HEK293 (cell line): Measurements from ENCODE around the gene NOXRED1.

ENCODE experiments used
- CTCF ChIA-PET: fragments of 350-600 bp; formaldehyde crosslinking; extraction: SDS; loops from one replicate; lab custom pipeline; 2021; ENCODE audit warnings: antibody characterized with exemption; lab: Yijun Ruan, JAX
- POLR2A ChIA-PET: fragments of 300-600 bp; formaldehyde crosslinking; extraction: SDS; loops from one replicate; lab custom pipeline; 2020; ENCODE audit warnings: antibody characterized with exemption, inconsistent platforms; lab: Yijun Ruan, JAX
- H3K27ac ChIP-seq: fragments of 200-500 bp; sonication (Bioruptor generic); 2 replicates; pipeline ENCODE4 v1.5.1; 2014; ENCODE audit warnings: low read depth, low read length, control low read depth, inconsistent platforms; ENCODE audit errors: extremely low read depth
- H3K36me3 ChIP-seq, 2 experiments: fragments of 200-500 bp in 1 of 2; sonication (Bioruptor generic) in 1 of 2; 1 replicate in 1 of 2; 2 replicates in 1 of 2; pipeline ENCODE4 v1.5.1; 2014 to 2017; ENCODE audit warnings: inconsistent platforms in 2 of 2, low read length in 2 of 2; ENCODE audit not compliant: control insufficient read depth in 2 of 2, insufficient read depth in 1 of 2
- H3K4me1 ChIP-seq: fragments of 200-500 bp; sonication (Bioruptor generic); 2 replicates; pipeline ENCODE4 v1.5.1; 2014; ENCODE audit warnings: mild to moderate bottlenecking, low read length, inconsistent platforms; ENCODE audit not compliant: control insufficient read depth, insufficient read depth
- H3K4me3 ChIP-seq: 2 replicates; pipeline ENCODE4 v1.5.1; 2011; ENCODE audit warnings: low read depth, mild to moderate bottlenecking, control low read depth, low read length, moderate library complexity
- H3K9me3 ChIP-seq: fragments of 200-500 bp; sonication (Bioruptor generic); 2 replicates; pipeline ENCODE4 v1.5.1; 2014; ENCODE audit warnings: low read depth, low read length, inconsistent platforms; ENCODE audit not compliant: control insufficient read depth, insufficient read depth
- HOXA7 ChIP-seq: sonication (generic); formaldehyde crosslinking; IDR thresholded peaks from 2 replicates; pipeline ENCODE4 v1.8.1; 2022; ENCODE audit warnings: missing genetic modification reagents, borderline replicate concordance
- KLF1 ChIP-seq: fragments of 450-650 bp; formaldehyde crosslinking; IDR thresholded peaks from 2 replicates; pipeline ENCODE4 v1.5.1; 2016; ENCODE audit warnings: missing biosample characterization, missing genetic modification characterization
- KLF9 ChIP-seq: fragments of 450-650 bp; formaldehyde crosslinking; IDR thresholded peaks from 2 replicates; pipeline ENCODE4 v1.5.1; 2016; ENCODE audit warnings: missing biosample characterization, missing genetic modification characterization, low read depth
- MEIS1 ChIP-seq: sonication (generic); formaldehyde crosslinking; IDR thresholded peaks from 2 replicates; pipeline ENCODE4 v1.8.1; 2022; ENCODE audit warnings: missing genetic modification reagents, mild to moderate bottlenecking, borderline replicate concordance
- TCF7L2 ChIP-seq: IDR thresholded peaks from 2 replicates; pipeline ENCODE4 v1.6.1; 2011; ENCODE audit warnings: low read depth, mild to moderate bottlenecking, inconsistent platforms, low read length, moderate library complexity, borderline replicate concordance
- ZBTB7A ChIP-seq: fragments of 450-650 bp; formaldehyde crosslinking; IDR thresholded peaks from 2 replicates; pipeline ENCODE4 v1.5.1; 2016; ENCODE audit warnings: low read depth, missing biosample characterization, missing genetic modification characterization
- ZNF138 ChIP-seq: fragments of 450-650 bp; formaldehyde crosslinking; IDR thresholded peaks from 2 replicates; pipeline ENCODE4 v1.5.1; 2016; ENCODE audit warnings: missing biosample characterization, missing genetic modification characterization, borderline replicate concordance
- ZNF155 ChIP-seq: fragments of 450-650 bp; formaldehyde crosslinking; IDR thresholded peaks from 2 replicates; pipeline ENCODE4 v1.5.1; 2016; ENCODE audit warnings: missing biosample characterization, missing genetic modification characterization
- ZNF175 ChIP-seq: fragments of 450-650 bp; formaldehyde crosslinking; IDR thresholded peaks from 2 replicates; pipeline ENCODE4 v1.5.1; 2016; ENCODE audit warnings: missing biosample characterization, missing genetic modification characterization
- ZNF350 ChIP-seq: fragments of 450-650 bp; formaldehyde crosslinking; IDR thresholded peaks from 2 replicates; pipeline ENCODE4 v1.5.0; 2017; ENCODE audit warnings: missing biosample characterization, mild to moderate bottlenecking, missing genetic modification characterization
- ZNF514 ChIP-seq: fragments of 450-650 bp; formaldehyde crosslinking; IDR thresholded peaks from 2 replicates; pipeline ENCODE4 v1.5.1; 2016; ENCODE audit warnings: missing biosample characterization, missing genetic modification characterization
- ZNF555 ChIP-seq: fragments of 450-650 bp; formaldehyde crosslinking; conservative IDR thresholded peaks from 2 replicates; pipeline ENCODE4 v1.5.1; 2017; ENCODE audit warnings: missing biosample characterization, mild to moderate bottlenecking, missing genetic modification characterization, inconsistent platforms
- ZNF561 ChIP-seq: fragments of 450-650 bp; IDR thresholded peaks from 2 replicates; pipeline ENCODE4 v1.5.1; 2018; ENCODE audit warnings: missing biosample characterization, missing genetic modification characterization, borderline replicate concordance
- ZNF830 ChIP-seq: fragments of 450-650 bp; IDR thresholded peaks from 2 replicates; pipeline ENCODE4 v1.5.0; 2018; ENCODE audit warnings: missing biosample characterization, missing genetic modification characterization, low read depth, mild to moderate bottlenecking, moderate library complexity
- ZSCAN30 ChIP-seq: fragments of 450-650 bp; IDR thresholded peaks from 2 replicates; pipeline ENCODE4 v1.5.1; 2018; ENCODE audit warnings: missing biosample characterization, mild to moderate bottlenecking, missing genetic modification characterization, moderate library complexity
- ZXDB ChIP-seq: fragments of 450-650 bp; formaldehyde crosslinking; IDR thresholded peaks from 2 replicates; pipeline ENCODE4 v1.5.1; 2016; ENCODE audit warnings: missing biosample characterization, missing genetic modification characterization
- TF ChIP-seq, protein P1 (sequence below): fragments of 450-650 bp; formaldehyde crosslinking; IDR thresholded peaks from 2 replicates; pipeline ENCODE4 v1.5.1; 2017; ENCODE audit warnings: missing biosample characterization, missing genetic modification characterization
- TF ChIP-seq, protein P2 (sequence below): fragments of 450-650 bp; formaldehyde crosslinking; IDR thresholded peaks from 2 replicates; pipeline ENCODE4 v1.5.1; 2016; ENCODE audit warnings: missing biosample characterization, missing genetic modification characterization
- TF ChIP-seq, protein P3 (sequence below): fragments of 450-650 bp; formaldehyde crosslinking; IDR thresholded peaks from 2 replicates; pipeline ENCODE4 v1.5.1; 2016; ENCODE audit warnings: missing biosample characterization, missing genetic modification characterization, borderline replicate concordance
- TF ChIP-seq, protein P4 (sequence below): fragments of 450-650 bp; formaldehyde crosslinking; IDR thresholded peaks from 2 replicates; pipeline ENCODE4 v1.5.1; 2017; ENCODE audit warnings: missing biosample characterization, missing genetic modification characterization
- TF ChIP-seq, protein P5 (sequence below): IDR thresholded peaks from 2 replicates; pipeline ENCODE4 v1.6.1; 2011; ENCODE audit warnings: mild to moderate bottlenecking, low read depth, low read length, borderline replicate concordance
- TF ChIP-seq, protein P6 (sequence below): fragments of 450-650 bp; formaldehyde crosslinking; IDR thresholded peaks from 2 replicates; pipeline ENCODE4 v1.5.1; 2016; ENCODE audit warnings: missing biosample characterization, missing genetic modification characterization
- TF ChIP-seq, protein P7 (sequence below): fragments of 450-650 bp; formaldehyde crosslinking; IDR thresholded peaks from 2 replicates; pipeline ENCODE4 v1.5.1; 2016; ENCODE audit warnings: missing biosample characterization, missing genetic modification characterization

Gene NOXRED1

DNA sequence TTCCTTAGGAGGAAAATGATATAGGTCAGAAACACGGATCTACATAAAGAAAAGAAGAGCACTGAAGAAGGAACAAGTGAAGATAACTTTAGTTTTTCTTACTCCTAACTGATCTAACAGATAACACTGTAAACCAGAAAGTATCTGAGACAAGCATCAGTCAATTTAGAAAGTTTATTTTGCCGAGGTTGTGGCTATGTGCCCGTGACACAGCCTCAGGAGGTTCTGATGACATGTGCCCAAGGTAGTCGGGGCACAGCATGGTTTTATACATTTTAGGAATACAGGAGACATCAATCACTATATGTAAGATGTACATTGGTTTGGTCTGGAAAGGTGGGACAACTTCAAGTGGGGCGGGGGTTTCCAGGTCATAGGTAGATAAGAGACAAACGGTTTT lies 23.1 kb downstream of the NOXRED1 start:
- H3K27ac ChIP-seq = no peak overlapping the region
- no peaks in the 10 kb centered on the region for H3K9me3 ChIP-seq
- ChIA-PET POLR2A (no interaction called here), CTCF (no interaction called here)
- H3K36me3 ChIP-seq = no peaks in the 10 kb centered on the region; a peak in 1 of 3 replicates
- TF ChIP-seq ZNF138 (tag by site-specific recombination) (no peak), ZSCAN30 (no peak), TCF7L2 (no peak), ZNF175 (no peak), ZNF155 (tag by site-specific recombination) (no peak)
- TF ChIP-seq, protein P1, sequence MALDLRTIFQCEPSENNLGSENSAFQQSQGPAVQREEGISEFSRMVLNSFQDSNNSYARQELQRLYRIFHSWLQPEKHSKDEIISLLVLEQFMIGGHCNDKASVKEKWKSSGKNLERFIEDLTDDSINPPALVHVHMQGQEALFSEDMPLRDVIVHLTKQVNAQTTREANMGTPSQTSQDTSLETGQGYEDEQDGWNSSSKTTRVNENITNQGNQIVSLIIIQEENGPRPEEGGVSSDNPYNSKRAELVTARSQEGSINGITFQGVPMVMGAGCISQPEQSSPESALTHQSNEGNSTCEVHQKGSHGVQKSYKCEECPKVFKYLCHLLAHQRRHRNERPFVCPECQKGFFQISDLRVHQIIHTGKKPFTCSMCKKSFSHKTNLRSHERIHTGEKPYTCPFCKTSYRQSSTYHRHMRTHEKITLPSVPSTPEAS (tag by site-specific recombination) = no peak
- TF ChIP-seq, protein P2, sequence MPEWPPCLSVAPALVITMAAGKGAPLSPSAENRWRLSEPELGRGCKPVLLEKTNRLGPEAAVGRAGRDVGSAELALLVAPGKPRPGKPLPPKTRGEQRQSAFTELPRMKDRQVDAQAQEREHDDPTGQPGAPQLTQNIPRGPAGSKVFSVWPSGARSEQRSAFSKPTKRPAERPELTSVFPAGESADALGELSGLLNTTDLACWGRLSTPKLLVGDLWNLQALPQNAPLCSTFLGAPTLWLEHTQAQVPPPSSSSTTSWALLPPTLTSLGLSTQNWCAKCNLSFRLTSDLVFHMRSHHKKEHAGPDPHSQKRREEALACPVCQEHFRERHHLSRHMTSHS (tag by site-specific recombination) = no peak
- TF ChIP-seq, protein P3, sequence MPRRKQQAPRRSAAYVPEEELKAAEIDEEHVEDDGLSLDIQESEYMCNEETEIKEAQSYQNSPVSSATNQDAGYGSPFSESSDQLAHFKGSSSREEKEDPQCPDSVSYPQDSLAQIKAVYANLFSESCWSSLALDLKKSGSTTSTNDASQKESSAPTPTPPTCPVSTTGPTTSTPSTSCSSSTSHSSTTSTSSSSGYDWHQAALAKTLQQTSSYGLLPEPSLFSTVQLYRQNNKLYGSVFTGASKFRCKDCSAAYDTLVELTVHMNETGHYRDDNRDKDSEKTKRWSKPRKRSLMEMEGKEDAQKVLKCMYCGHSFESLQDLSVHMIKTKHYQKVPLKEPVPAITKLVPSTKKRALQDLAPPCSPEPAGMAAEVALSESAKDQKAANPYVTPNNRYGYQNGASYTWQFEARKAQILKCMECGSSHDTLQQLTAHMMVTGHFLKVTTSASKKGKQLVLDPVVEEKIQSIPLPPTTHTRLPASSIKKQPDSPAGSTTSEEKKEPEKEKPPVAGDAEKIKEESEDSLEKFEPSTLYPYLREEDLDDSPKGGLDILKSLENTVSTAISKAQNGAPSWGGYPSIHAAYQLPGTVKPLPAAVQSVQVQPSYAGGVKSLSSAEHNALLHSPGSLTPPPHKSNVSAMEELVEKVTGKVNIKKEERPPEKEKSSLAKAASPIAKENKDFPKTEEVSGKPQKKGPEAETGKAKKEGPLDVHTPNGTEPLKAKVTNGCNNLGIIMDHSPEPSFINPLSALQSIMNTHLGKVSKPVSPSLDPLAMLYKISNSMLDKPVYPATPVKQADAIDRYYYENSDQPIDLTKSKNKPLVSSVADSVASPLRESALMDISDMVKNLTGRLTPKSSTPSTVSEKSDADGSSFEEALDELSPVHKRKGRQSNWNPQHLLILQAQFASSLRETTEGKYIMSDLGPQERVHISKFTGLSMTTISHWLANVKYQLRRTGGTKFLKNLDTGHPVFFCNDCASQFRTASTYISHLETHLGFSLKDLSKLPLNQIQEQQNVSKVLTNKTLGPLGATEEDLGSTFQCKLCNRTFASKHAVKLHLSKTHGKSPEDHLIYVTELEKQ (tag by site-specific recombination) = no peak
- H3K4me3 ChIP-seq = no peak overlapping the region
- H3K4me1 ChIP-seq = 0 out of 2 replicates have a peak, but pooled peaks cover 4% of the 10 kb centered on the region

DNA sequence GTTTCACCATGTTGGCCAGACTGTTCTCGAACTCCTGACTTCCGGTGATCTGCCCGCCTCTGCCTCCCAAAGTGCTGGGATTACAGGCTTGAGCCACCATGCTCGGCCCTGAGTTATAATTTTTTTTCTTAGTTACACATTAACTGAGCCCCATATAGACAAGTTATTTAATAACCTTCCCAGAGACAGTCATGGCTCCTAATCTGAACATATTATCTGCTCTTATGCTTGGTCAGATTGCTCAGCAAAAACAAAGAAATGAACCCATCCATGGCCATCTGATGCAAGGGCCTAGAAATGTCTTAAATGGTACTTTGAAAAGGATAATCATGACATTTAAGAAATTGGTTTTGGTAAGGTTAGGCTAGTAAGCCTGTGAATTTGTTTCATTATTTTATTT lies 33.1 kb downstream of the NOXRED1 start:
- ChIA-PET CTCF (interaction anchor here (0.6 to 1.2 kb wide), 2 partner anchors 15 to 69 kb away, joined by 3 read pairs; no protein-coding TSS in a partner anchor), POLR2A (no interaction called here)
- H3K4me1 ChIP-seq = no peaks in the 10 kb centered on the region
- H3K4me3 ChIP-seq = no peak overlapping the region
- peaks cover 0 to 3% of the 10 kb centered on the region in 2 experiments; a peak in 1 of 3 replicates for H3K36me3 ChIP-seq
- H3K27ac ChIP-seq = no peak overlapping the region
- no peaks in the 10 kb centered on the region for H3K9me3 ChIP-seq
- TF ChIP-seq KLF1 (tag by site-specific recombination) (no peak), ZNF175 (no peak), KLF9 (tag by site-specific recombination) (no peak), ZNF514 (tag by site-specific recombination) (no peak), ZNF830 (tag by site-specific recombination) (no peak), ZXDB (tag by site-specific recombination) (no peak), ZNF561 (tag by site-specific recombination) (no peak), ZNF350 (tag by site-specific recombination) (no peak), ZNF555 (tag by site-specific recombination) (no peak), HOXA7 (CRISPR knock-in tag) (no peak), ZBTB7A (tag by site-specific recombination) (no peak), MEIS1 (no peak)
- TF ChIP-seq, protein P4, sequence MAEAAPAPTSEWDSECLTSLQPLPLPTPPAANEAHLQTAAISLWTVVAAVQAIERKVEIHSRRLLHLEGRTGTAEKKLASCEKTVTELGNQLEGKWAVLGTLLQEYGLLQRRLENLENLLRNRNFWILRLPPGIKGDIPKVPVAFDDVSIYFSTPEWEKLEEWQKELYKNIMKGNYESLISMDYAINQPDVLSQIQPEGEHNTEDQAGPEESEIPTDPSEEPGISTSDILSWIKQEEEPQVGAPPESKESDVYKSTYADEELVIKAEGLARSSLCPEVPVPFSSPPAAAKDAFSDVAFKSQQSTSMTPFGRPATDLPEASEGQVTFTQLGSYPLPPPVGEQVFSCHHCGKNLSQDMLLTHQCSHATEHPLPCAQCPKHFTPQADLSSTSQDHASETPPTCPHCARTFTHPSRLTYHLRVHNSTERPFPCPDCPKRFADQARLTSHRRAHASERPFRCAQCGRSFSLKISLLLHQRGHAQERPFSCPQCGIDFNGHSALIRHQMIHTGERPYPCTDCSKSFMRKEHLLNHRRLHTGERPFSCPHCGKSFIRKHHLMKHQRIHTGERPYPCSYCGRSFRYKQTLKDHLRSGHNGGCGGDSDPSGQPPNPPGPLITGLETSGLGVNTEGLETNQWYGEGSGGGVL (tag by site-specific recombination) = no peak
- TF ChIP-seq, protein P5, sequence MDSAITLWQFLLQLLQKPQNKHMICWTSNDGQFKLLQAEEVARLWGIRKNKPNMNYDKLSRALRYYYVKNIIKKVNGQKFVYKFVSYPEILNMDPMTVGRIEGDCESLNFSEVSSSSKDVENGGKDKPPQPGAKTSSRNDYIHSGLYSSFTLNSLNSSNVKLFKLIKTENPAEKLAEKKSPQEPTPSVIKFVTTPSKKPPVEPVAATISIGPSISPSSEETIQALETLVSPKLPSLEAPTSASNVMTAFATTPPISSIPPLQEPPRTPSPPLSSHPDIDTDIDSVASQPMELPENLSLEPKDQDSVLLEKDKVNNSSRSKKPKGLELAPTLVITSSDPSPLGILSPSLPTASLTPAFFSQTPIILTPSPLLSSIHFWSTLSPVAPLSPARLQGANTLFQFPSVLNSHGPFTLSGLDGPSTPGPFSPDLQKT = no peak
- TF ChIP-seq, protein P6, sequence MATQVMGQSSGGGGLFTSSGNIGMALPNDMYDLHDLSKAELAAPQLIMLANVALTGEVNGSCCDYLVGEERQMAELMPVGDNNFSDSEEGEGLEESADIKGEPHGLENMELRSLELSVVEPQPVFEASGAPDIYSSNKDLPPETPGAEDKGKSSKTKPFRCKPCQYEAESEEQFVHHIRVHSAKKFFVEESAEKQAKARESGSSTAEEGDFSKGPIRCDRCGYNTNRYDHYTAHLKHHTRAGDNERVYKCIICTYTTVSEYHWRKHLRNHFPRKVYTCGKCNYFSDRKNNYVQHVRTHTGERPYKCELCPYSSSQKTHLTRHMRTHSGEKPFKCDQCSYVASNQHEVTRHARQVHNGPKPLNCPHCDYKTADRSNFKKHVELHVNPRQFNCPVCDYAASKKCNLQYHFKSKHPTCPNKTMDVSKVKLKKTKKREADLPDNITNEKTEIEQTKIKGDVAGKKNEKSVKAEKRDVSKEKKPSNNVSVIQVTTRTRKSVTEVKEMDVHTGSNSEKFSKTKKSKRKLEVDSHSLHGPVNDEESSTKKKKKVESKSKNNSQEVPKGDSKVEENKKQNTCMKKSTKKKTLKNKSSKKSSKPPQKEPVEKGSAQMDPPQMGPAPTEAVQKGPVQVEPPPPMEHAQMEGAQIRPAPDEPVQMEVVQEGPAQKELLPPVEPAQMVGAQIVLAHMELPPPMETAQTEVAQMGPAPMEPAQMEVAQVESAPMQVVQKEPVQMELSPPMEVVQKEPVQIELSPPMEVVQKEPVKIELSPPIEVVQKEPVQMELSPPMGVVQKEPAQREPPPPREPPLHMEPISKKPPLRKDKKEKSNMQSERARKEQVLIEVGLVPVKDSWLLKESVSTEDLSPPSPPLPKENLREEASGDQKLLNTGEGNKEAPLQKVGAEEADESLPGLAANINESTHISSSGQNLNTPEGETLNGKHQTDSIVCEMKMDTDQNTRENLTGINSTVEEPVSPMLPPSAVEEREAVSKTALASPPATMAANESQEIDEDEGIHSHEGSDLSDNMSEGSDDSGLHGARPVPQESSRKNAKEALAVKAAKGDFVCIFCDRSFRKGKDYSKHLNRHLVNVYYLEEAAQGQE (tag by site-specific recombination) = no peak
- TF ChIP-seq, protein P7, sequence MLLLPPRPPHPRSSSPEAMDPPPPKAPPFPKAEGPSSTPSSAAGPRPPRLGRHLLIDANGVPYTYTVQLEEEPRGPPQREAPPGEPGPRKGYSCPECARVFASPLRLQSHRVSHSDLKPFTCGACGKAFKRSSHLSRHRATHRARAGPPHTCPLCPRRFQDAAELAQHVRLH = no peak
